Hematopoietic multipotent progenitor cell (in vitro differentiated cells): ENCODE data around the gene PHACTR4. TPM values are rescaled to one million over a fixed set of nuclear protein-coding genes. Genes with fewer than 3 reads are reported as not detected.
"Not testable (repeated sequence)": the region's sequence is repeated elsewhere in the genome, so short reads cannot be mapped to it uniquely, and the experiment has no call there.

Experiments
- DNase-seq, 3 donors: peaks; one replicate each; pipeline ENCODE4 v3.0.0-alpha.2; 2011 to 2015; ENCODE audit warnings: low read depth in 2 of 3, low spot score in 2 of 3
- total RNA-seq: library from RNA; depleted of rRNA; stranded (reverse); fragments of >200 nt; gene quantifications from one replicate; pipeline ENCODE4 v1.2.3, GENCODE V29; 2012

Gene PHACTR4
- total RNA-seq, 1 donor, result 30.7 TPM

- no peak for DNase-seq
These were observed 58.5 kb downstream of the PHACTR4 start for GRCh38 chr1:28428012-28428411.

GRCh38 chr1:28428990-28429520 lies 59.5 kb downstream of the PHACTR4 start:
- no peak for DNase-seq

- no peak for DNase-seq
These were observed 66.8 kb downstream of the PHACTR4 start for GRCh38 chr1:28436211-28436769.

GRCh38 chr1:28437264-28437923 lies 67.9 kb downstream of the PHACTR4 start:
- DNase-seq, result no peak

GRCh38 chr1:28437924-28438699 lies 68.6 kb downstream of the PHACTR4 start:
- DNase-seq, result peak in 2 of 3 donors; percentile 85 to 87

- no peak for DNase-seq
These were observed 69.8 kb downstream of the PHACTR4 start for GRCh38 chr1:28439320-28439719.

- no peak for DNase-seq
These were observed 72.1 kb downstream of the PHACTR4 start for GRCh38 chr1:28441674-28442073.

- DNase-seq, result no peak
These were observed 74.0 kb downstream of the PHACTR4 start for GRCh38 chr1:28443550-28443949.

GRCh38 chr1:28447679-28448078 lies 78.1 kb downstream of the PHACTR4 start:
- DNase-seq, result no peak

GRCh38 chr1:28448094-28448611 lies 78.6 kb downstream of the PHACTR4 start:
- not testable (repeated sequence) for DNase-seq

- peak in 2 of 3 donors; percentile 86 to 95 for DNase-seq
These were observed 80.4 kb downstream of the PHACTR4 start for GRCh38 chr1:28449904-28450303.

- DNase-seq, result no peak
These were observed 81.0 kb downstream of the PHACTR4 start for GRCh38 chr1:28450561-28450960.

- no peak for DNase-seq
These were observed 81.5 kb downstream of the PHACTR4 start for GRCh38 chr1:28451011-28451410.

- DNase-seq, result peak in 2 of 3 donors; percentile 61 to 76
These were observed 86.5 kb downstream of the PHACTR4 start for GRCh38 chr1:28456078-28456477.

GRCh38 chr1:28457678-28458077 lies 88.1 kb downstream of the PHACTR4 start:
- no peak for DNase-seq

- DNase-seq, result no peak
These were observed 89.0 kb downstream of the PHACTR4 start for GRCh38 chr1:28458237-28459228.

GRCh38 chr1:28466226-28466778 lies 96.8 kb downstream of the PHACTR4 start:
- DNase-seq, result no peak

GRCh38 chr1:28470146-28470545 lies 100.6 kb downstream of the PHACTR4 start:
- no peak for DNase-seq

GRCh38 chr1:28479497-28479896 lies 110.0 kb downstream of the PHACTR4 start:
- not testable (repeated sequence) for DNase-seq

GRCh38 chr1:28480308-28480707 lies 110.8 kb downstream of the PHACTR4 start:
- DNase-seq, result no peak
